Stimulated activated naive CD8-positive, alpha-beta T cell treated with anti-CD3 and anti-CD28 coated beads, Interleukin-15, amount 100 ng/mL, for 72 hours (primary cell): Measurements from ENCODE around the gene C2.

Experiments
- ATAC-seq: fragments of 150-1000 bp; cut with Tn5 transposase; 2 replicates; pipeline ENCODE4 v1.10.0; 2021; ENCODE audit warnings: mild to moderate bottlenecking, moderate library complexity
- DNase-seq, 2 donors: peaks; one replicate each; pipeline ENCODE4 v3.0.0; 2021 to 2022
- H3K27ac Mint-ChIP-seq, 2 donors: one replicate each; pipeline ENCODE4 v1.8.0; 2022; ENCODE audit warnings: mild to moderate bottlenecking in 2 of 2, mixed read lengths in 2 of 2, moderate library complexity in 2 of 2
- H3K27me3 Mint-ChIP-seq: one replicate; pipeline ENCODE4 v1.8.0; 2022; ENCODE audit warnings: mixed read lengths
- H3K4me1 Mint-ChIP-seq: one replicate; pipeline ENCODE4 v1.8.0; 2022; ENCODE audit warnings: mild to moderate bottlenecking, mixed read lengths
- H3K4me3 Mint-ChIP-seq, 2 donors: one replicate each; pipeline ENCODE4 v1.8.0; 2022; ENCODE audit warnings: mild to moderate bottlenecking in 2 of 2, mixed read lengths in 2 of 2, moderate library complexity in 1 of 2
- H3K9me3 Mint-ChIP-seq, 2 donors: one replicate each; pipeline ENCODE4 v1.8.0; 2022; ENCODE audit warnings: mixed read lengths in 2 of 2

The C2 gene

GRCh38 chr6:31927242-31927862 is at the start of gene C2:
TSS of gene C2 (plus strand) at chr6:31927717. CDS start at chr6:31927753, 36 bp downstream.
- H3K4me3 Mint-ChIP-seq: no peak within 1 kb of the TSS
- DNase-seq (no peak), ATAC-seq (no peak)
- peak within 1 kb of the TSS; percentile 5 to 10 for H3K27ac Mint-ChIP-seq
- no peaks in the 10 kb centered on the region for H3K27me3 Mint-ChIP-seq
- no peaks in the 10 kb centered on the region for H3K4me1 Mint-ChIP-seq
- no peaks in the 10 kb centered on the region for H3K9me3 Mint-ChIP-seq

DNA sequence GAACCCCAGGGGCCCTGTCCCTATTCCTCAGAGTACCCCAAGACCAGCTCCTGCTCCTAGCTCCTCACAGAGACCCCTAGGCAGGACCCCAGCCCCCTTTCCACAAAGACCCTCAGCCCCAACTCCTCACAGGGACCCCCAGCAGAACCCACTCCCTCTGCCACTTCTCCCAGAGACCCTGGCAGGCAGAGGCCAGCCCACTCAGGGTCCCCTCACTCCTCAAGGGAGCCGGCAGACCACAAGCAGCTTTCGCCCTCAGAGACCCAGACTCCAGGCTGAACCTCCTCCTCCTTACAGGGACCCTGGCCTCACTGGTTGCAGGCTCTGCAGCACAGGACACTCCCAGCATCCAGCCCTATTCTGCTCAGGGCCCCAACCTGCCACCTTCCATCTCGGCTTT is 49.3 kb upstream of the C2 start:
- ATAC-seq: peak; percentile 27
- peak overlapping the region; percentile 69 to 91 for H3K27ac Mint-ChIP-seq
- H3K9me3 Mint-ChIP-seq: no peaks in the 10 kb centered on the region
- no peak for DNase-seq
- H3K27me3 Mint-ChIP-seq: no peaks in the 10 kb centered on the region
- peaks cover 7% of the 10 kb centered on the region for H3K4me1 Mint-ChIP-seq
- no peak overlapping the region for H3K4me3 Mint-ChIP-seq

GRCh38 chr6:31878726-31879125 is 48.8 kb upstream of the C2 start, which contains the start of gene SLC44A4:
TSS of gene SLC44A4 (minus strand) at chr6:31878997. CDS start at chr6:31878980, 17 bp downstream.
- no peaks in the 10 kb centered on the region for H3K9me3 Mint-ChIP-seq
- no peak within 1 kb of the TSS for H3K4me3 Mint-ChIP-seq
- H3K27ac Mint-ChIP-seq: peak within 1 kb of the TSS; percentile 69 to 93
- DNase-seq (no peak), ATAC-seq (no peak)
- no peaks in the 10 kb centered on the region for H3K27me3 Mint-ChIP-seq
- H3K4me1 Mint-ChIP-seq: peaks cover 7% of the 10 kb centered on the region

- Mint-ChIP-seq H3K4me3 (no peak overlapping the region), H3K27ac (peak overlapping the region in 1 of 2 donors; percentile 93), H3K27me3 (no peaks in the 10 kb centered on the region), H3K9me3 (no peaks in the 10 kb centered on the region), H3K4me1 (peaks cover 7% of the 10 kb centered on the region)
- DNase-seq (no peak), ATAC-seq (no peak)
Measured at GRCh38 chr6:31879143-31879542, 48.4 kb upstream of the C2 start.

DNA sequence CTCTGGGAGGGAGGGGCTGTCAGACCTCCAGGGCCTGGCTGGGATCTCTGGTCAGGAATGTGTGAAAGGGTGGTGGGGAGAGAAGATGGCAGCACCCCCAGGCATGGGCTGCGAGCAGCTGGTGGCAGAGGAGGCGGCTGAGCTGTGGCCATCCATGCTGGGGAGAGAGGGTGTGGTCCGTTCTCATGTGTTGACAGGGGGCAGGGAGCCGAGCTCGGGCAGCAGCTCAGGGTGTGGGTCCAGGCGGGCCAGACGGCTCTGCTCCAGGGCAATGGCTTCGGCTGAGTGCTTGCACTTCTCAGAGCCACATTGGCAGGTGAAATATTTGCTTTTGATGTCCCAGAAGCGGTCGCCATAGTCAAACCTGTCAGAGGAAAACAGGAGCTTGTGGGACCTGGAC is 47.6 kb upstream of the C2 start:
- peak overlapping the region in 1 of 2 donors; percentile 51 for H3K27ac Mint-ChIP-seq
- DNase-seq: no peak
- ATAC-seq: no peak
- peaks cover 7% of the 10 kb centered on the region for H3K4me1 Mint-ChIP-seq
- H3K4me3 Mint-ChIP-seq: no peak overlapping the region
- H3K27me3 Mint-ChIP-seq: no peaks in the 10 kb centered on the region
- H3K9me3 Mint-ChIP-seq: no peaks in the 10 kb centered on the region

DNA sequence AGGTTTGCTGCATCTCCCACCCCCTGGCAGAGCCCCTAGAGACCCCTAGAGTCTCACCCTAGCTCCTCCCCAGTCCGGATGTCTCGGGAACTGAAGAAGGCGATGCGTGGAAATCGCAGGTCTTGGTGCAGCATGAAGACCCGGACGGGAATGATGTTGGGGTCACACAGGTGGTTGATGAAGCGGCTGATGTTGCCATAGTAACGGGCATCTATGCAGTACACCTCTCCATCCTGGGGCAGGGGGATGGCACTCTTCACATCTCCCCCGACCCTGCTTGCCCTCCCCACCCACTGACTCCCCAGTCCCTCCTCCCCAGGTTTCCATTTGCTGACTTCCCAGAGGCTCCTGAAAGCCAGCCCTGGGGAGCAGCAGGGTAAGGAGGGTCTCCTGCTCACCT is 46.9 kb upstream of the C2 start:
- ATAC-seq (no peak), DNase-seq (no peak)
- Mint-ChIP-seq H3K27me3 (no peaks in the 10 kb centered on the region), H3K4me1 (peaks cover 4% of the 10 kb centered on the region), H3K27ac (no peak overlapping the region), H3K9me3 (no peaks in the 10 kb centered on the region), H3K4me3 (no peak overlapping the region)

DNA sequence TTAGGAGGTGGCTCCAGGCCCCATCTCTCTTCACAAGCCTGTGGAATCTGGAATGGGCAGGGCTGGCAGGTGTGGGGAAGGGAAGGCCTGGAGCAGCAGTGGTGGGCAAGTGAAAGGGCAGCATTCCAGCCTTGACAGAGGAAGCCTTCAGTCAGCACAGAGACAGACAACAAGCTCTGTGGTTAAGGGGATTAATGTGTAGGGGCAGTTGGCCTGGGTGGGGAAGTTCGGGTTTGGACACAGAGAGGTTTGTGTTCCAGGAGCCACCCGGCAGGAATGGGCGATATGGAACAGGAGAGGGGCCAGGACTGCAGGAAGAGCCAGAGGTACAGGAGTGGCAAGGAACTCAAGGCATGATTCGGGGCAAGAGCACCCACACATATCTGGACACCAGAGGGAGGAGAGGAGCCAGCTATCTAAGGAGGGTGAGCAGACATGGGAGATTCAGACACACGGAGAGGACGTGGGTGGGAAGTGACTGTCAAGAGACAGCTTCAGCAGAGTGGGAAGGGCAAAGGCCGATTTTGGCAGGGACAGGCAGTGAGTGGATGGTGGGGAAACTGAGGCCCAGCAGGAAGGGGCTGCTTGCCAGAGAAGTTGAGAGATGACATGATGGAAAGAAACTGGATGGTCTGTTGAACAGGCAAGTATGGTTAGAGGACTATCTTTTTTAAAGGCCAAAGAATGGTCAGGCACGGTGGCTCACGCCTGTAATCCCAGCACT is 46.2 kb upstream of the C2 start:
- peak overlapping the region in 1 of 2 donors; percentile 6 for H3K27ac Mint-ChIP-seq
- no peaks in the 10 kb centered on the region for H3K27me3 Mint-ChIP-seq
- H3K9me3 Mint-ChIP-seq: no peaks in the 10 kb centered on the region
- H3K4me3 Mint-ChIP-seq: peak overlapping the region in 1 of 2 donors; percentile 2
- no peak for DNase-seq
- ATAC-seq: no peak
- H3K4me1 Mint-ChIP-seq: no peaks in the 10 kb centered on the region

DNA sequence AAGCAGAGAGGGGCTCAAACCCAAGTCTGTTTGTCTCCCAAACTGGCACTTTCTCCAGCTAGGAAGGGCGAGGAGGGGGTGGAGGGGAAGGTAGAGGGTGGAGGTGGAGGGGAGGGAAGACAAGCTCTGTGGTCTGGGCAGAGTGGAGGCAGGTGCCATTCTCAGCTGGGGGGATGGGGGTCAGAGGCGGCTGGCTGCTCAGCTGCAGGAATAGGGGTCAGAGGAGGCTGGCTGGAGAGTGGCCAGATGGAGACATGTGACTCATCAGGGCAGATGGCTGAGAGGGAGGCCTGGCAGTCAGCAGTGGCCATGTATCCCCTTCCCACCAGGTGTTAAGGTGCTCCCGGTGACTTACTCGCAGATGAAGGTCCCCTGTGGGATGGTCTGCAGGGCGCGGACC is 45.2 kb upstream of the C2 start:
- DNase-seq: no peak
- H3K27ac Mint-ChIP-seq: peak overlapping the region in 1 of 2 donors; percentile 83
- ATAC-seq: no peak
- no peaks in the 10 kb centered on the region for H3K9me3 Mint-ChIP-seq
- H3K4me3 Mint-ChIP-seq: no peak overlapping the region
- H3K27me3 Mint-ChIP-seq: no peaks in the 10 kb centered on the region
- no peaks in the 10 kb centered on the region for H3K4me1 Mint-ChIP-seq

- DNase-seq (no peak), ATAC-seq (no peak)
- Mint-ChIP-seq H3K4me3 (no peak overlapping the region), H3K27ac (no peak overlapping the region), H3K27me3 (no peaks in the 10 kb centered on the region), H3K9me3 (no peaks in the 10 kb centered on the region), H3K4me1 (no peaks in the 10 kb centered on the region)
Measured at GRCh38 chr6:31883676-31884075, 43.8 kb upstream of the C2 start.

GRCh38 chr6:31884528-31885035 is 42.9 kb upstream of the C2 start:
- Mint-ChIP-seq H3K9me3 (no peaks in the 10 kb centered on the region), H3K27ac (peak overlapping the region in 1 of 2 donors; percentile 36), H3K4me1 (no peaks in the 10 kb centered on the region), H3K4me3 (no peak overlapping the region), H3K27me3 (no peaks in the 10 kb centered on the region)
- ATAC-seq (no peak), DNase-seq (no peak)

DNA sequence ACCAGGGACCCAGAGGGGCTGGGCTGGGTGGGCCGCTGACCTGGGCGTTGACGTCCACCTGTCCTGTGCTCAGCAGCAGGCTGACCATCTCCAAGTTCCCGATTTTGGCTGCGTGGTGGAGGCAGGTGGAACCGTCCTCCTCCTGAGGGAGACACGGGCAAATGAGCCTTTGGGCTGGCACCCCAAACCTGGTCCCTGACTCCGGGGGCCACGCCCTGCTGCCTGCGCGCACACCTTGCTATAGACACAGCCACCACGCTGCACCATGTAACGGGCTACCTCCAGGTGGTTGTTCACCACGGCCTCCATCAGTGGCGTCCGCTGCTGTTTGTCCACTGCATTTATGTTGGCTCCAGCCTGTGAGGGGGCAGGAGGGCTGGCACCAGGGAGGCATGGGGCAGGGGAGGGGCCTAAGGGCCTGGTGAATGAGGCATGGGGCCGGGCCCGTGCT is 41.0 kb upstream of the C2 start:
- no peak overlapping the region for H3K27ac Mint-ChIP-seq

DNA sequence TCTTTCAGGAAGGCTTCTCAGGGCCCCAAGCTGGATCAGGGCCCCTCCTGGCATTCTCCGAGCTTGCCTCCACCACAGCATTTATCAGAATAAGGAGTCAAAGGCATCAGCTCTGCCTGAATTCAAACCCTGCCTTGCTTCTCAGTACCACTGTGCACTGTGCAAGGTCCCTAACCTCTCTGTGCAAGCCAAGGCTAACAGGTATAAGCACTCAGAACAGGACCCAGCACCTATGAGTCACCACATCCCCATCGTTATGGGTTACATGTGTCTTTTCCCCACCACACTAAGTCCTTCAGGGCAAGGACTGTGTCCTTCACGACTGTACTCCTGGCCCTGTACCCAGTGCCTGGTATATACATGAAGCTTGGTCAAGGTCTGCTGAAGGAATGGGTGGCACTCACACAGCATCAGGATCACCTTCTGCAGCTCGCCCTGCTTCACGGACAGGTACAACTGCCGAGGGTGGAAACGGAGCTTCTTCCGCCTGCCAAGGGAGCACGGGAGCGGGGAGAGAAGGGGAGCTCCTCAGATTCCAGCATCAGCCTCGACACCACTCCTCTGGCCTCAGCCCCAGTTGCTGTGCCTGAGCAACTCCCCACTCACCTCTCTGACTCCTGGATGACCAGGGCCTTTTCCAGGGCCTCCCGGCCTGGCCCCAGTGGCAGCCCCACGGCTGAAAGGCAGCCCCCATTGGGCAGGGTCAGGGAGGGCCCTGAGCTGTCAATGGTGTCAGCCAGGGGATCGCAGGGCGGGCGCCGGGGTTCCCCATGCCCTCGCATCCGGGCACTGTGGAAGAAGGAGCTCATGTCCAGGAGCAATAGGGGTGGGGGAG is 40.1 kb upstream of the C2 start:
- H3K4me3 Mint-ChIP-seq: no peak overlapping the region
- DNase-seq (no peak), ATAC-seq (peak; percentile 31)
- peak overlapping the region; percentile 76 for H3K27ac Mint-ChIP-seq
- no peaks in the 10 kb centered on the region for H3K4me1 Mint-ChIP-seq
- no peaks in the 10 kb centered on the region for H3K9me3 Mint-ChIP-seq
- no peaks in the 10 kb centered on the region for H3K27me3 Mint-ChIP-seq

More for the DNA sequence above, 41.0 kb upstream of the C2 start:
- no peaks in the 10 kb centered on the region for H3K4me1 Mint-ChIP-seq
- DNase-seq (no peak), ATAC-seq (no peak)
- H3K9me3 Mint-ChIP-seq: no peaks in the 10 kb centered on the region
- H3K27me3 Mint-ChIP-seq: no peaks in the 10 kb centered on the region
- H3K4me3 Mint-ChIP-seq: no peak overlapping the region

DNA sequence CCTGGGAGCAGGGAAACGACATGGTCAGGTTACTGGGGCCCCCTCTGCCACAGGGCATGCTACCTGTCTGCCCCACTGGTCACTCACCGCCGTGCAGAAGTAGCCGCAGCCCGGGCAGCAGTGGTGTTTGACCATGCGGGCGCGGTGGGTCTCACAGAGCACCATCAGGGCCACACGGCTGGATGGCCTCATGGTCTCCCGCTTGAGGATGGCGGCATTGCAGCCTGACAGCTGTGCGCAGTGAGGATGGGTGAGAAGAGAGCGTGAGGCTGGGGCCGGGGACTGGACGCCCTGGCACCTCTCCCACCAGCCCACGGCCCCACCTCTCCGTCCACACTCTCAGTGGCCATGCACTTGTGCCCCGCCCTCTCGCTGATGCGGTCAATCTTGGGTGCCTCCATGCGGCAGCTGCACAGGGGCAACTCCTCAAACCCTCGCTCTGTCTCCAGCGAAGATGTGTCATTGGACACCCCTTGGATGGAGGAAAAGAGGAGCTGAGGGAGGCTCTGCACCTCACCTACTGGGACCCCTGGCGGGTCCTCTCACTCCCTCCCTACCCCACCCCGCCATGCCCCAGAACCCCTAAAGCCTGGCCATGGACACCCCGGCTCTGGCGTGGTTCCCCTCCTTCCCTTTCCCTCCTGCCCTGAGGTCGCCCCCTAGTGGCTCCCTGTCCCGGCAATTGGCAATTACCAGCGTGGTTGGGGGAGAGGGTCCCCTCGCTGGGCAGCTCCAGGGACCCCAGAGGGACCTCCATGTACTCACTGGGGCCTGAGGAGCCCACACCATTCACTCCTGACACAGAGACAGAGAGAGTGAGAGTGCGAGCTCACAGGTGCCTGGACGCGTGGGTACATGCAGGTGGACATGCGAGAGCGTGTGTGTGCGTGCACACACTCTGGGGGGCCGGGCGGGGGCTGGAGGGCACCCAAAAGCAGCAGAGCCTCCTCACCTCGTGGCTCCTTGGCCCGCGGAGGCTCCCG is 39.0 kb upstream of the C2 start:
- Mint-ChIP-seq H3K9me3 (no peaks in the 10 kb centered on the region), H3K4me3 (no peak overlapping the region), H3K27me3 (no peaks in the 10 kb centered on the region), H3K27ac (peak overlapping the region in 1 of 2 donors; percentile 27), H3K4me1 (no peaks in the 10 kb centered on the region)
- ATAC-seq (peak; percentile 52), DNase-seq (peak; percentile 32 to 39)

GRCh38 chr6:31889331-31889972 is 38.1 kb upstream of the C2 start:
- no peak for DNase-seq
- no peak for ATAC-seq
- H3K4me3 Mint-ChIP-seq: no peak overlapping the region
- no peaks in the 10 kb centered on the region for H3K9me3 Mint-ChIP-seq
- H3K27me3 Mint-ChIP-seq: no peaks in the 10 kb centered on the region
- peak overlapping the region in 1 of 2 donors; percentile 45 for H3K27ac Mint-ChIP-seq
- H3K4me1 Mint-ChIP-seq: no peaks in the 10 kb centered on the region
